Tibial artery (tissue), 4 donors: ENCODE results near the gene CD44.
A peak's percentile ranks its signal among the peaks of the same experiment; 100 is the strongest.

Source experiments
- DNase-seq, 2 donors: peaks; one replicate each; pipeline ENCODE4 v3.0.0-alpha.2; 2019
- H3K27ac ChIP-seq, 2 donors: fragments of 200-600 bp; sonication (generic) in 1 of 2; 1 replicate in 1 of 2; 2 replicates in 1 of 2; pipeline ENCODE4 v1.5.1; 2018 to 2019; ENCODE audit warnings: mild to moderate bottlenecking in 1 of 2
- H3K27me3 ChIP-seq, 2 donors: fragments of 200-600 bp; sonication (generic) in 1 of 2; one replicate each; pipeline versions ENCODE4 v1.5.1 to v1.6.0; 2016 to 2019
- H3K36me3 ChIP-seq, 3 donors: fragments of 200-600 bp; sonication (generic) in 2 of 3; one replicate each; pipeline ENCODE4 v1.5.1; 2016 to 2019; ENCODE audit warnings: mild to moderate bottlenecking in 2 of 3
- H3K4me1 ChIP-seq, 4 donors: fragments of 200-600 bp; sonication (generic) in 2 of 4; 1 replicate in 3 of 4; 2 replicates in 1 of 4; pipeline ENCODE4 v1.5.1; 2016 to 2019
- H3K4me3 ChIP-seq, 2 donors: fragments of 200-600 bp; sonication (generic) in 1 of 2; 1 replicate in 1 of 2; 2 replicates in 1 of 2; pipeline ENCODE4 v1.5.1; 2018 to 2019; ENCODE audit warnings: mild to moderate bottlenecking in 2 of 2
- H3K9me3 ChIP-seq, 3 donors: fragments of 200-600 bp; sonication (generic) in 1 of 3; one replicate each; pipeline ENCODE4 v1.5.1; 2016 to 2019
- intact Hi-C: fragments of 100-400 bp; cut with DNase I; formaldehyde crosslinking; loops from one replicate; pipeline ENCODE4 v1.15.0; 2023; ENCODE audit warnings: low total_unique reads
- TF ChIP-seq, protein P1 (sequence below), 2 experiments: fragments of 200-600 bp in 1 of 2; fragments of 450-650 bp in 1 of 2; IDR thresholded peaks; one replicate each; pipeline ENCODE4 v1.5.1; 2017 to 2019; ENCODE audit warnings: antibody characterized with exemption in 2 of 2, mild to moderate bottlenecking in 1 of 2, moderate library complexity in 1 of 2

CD44 gene

GRCh38 chr11:35260342-35260985 lies 121.5 kb downstream of the CD44 start:
- peak overlapping the region; percentile 7 to 11 for H3K4me3 ChIP-seq
- H3K27ac ChIP-seq = peak overlapping the region; percentile 36 to 56
- no peaks in the 10 kb centered on the region for H3K27me3 ChIP-seq
- H3K9me3 ChIP-seq = no peaks in the 10 kb centered on the region
- H3K4me1 ChIP-seq = peaks cover 0 to 31% (median 8%) of the 10 kb centered on the region in 4 donors
- intact Hi-C loops = loop anchor here (10.0 kb wide), 2 partner anchors 86 to 114 kb away; no protein-coding TSS in a partner anchor
- DNase-seq = no peak
- TF ChIP-seq, protein P1, sequence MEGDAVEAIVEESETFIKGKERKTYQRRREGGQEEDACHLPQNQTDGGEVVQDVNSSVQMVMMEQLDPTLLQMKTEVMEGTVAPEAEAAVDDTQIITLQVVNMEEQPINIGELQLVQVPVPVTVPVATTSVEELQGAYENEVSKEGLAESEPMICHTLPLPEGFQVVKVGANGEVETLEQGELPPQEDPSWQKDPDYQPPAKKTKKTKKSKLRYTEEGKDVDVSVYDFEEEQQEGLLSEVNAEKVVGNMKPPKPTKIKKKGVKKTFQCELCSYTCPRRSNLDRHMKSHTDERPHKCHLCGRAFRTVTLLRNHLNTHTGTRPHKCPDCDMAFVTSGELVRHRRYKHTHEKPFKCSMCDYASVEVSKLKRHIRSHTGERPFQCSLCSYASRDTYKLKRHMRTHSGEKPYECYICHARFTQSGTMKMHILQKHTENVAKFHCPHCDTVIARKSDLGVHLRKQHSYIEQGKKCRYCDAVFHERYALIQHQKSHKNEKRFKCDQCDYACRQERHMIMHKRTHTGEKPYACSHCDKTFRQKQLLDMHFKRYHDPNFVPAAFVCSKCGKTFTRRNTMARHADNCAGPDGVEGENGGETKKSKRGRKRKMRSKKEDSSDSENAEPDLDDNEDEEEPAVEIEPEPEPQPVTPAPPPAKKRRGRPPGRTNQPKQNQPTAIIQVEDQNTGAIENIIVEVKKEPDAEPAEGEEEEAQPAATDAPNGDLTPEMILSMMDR (IDR thresholded peaks at IDR 0.05) = no peak
- H3K36me3 ChIP-seq = no peaks in the 10 kb centered on the region

GRCh38 chr11:35261197-35261596 lies 122.2 kb downstream of the CD44 start:
- peaks cover 0 to 28% (median 8%) of the 10 kb centered on the region in 4 donors for H3K4me1 ChIP-seq
- H3K36me3 ChIP-seq = no peaks in the 10 kb centered on the region
- DNase-seq = no peak
- H3K27me3 ChIP-seq = no peaks in the 10 kb centered on the region
- peak overlapping the region; percentile 36 to 56 for H3K27ac ChIP-seq
- H3K4me3 ChIP-seq = no peak overlapping the region
- intact Hi-C loops = loop anchor here (10.0 kb wide), 2 partner anchors 86 to 114 kb away; no protein-coding TSS in a partner anchor
- no peaks in the 10 kb centered on the region for H3K9me3 ChIP-seq
- TF ChIP-seq, protein P1 (IDR thresholded peaks at IDR 0.05) = no peak

DNA sequence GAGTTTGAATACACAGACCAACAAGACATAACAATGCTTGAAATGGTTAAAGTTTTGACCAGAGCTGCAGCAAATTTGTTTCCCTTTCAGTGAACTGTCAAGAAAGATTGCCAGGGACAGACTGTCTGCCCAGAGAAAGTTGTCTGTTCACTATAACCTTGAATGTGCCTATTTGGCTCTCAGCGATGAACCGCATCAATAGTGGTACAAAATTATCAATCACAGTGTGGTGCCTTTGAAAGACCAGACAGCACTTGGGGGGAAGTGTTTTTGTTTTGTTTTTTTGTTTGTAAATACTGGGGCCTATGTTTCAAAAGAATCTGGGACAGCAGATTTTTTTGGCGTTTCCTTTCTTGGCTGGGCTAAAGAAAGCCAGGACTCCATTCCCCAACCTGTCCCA lies 123.1 kb downstream of the CD44 start:
- no peak for DNase-seq
- no peaks in the 10 kb centered on the region for H3K9me3 ChIP-seq
- H3K36me3 ChIP-seq = no peaks in the 10 kb centered on the region
- H3K4me3 ChIP-seq = no peak overlapping the region
- intact Hi-C loops = loop anchor here (10.0 kb wide), 2 partner anchors 87 to 113 kb away; no protein-coding TSS in a partner anchor
- no peaks in the 10 kb centered on the region for H3K27me3 ChIP-seq
- no peak overlapping the region for H3K27ac ChIP-seq
- TF ChIP-seq, protein P1 (IDR thresholded peaks at IDR 0.05) = no peak
- H3K4me1 ChIP-seq = peaks cover 0 to 20% (median 8%) of the 10 kb centered on the region in 4 donors

DNA sequence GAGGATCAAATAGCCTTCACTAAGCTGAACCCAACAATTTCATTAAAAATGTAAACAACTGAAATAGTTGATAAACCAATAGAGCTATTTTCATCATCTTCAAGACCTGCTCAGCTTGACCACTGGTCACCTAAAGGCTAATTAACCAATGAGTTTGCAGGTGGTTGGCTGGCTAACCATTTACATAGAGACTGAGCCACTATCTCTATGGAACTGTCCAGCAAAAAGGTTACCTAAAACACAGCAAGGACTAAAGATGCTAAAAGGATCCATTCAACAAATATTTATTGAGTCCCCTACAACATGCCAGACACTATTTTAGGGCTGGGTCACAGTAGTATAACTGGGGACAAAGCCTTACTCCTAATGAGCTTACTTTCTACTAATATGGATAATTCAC lies 123.8 kb downstream of the CD44 start:
- DNase-seq = no peak
- Histone ChIP-seq H3K27me3 (no peaks in the 10 kb centered on the region), H3K4me1 (peaks cover 0 to 20% (median 8%) of the 10 kb centered on the region in 4 donors), H3K9me3 (no peaks in the 10 kb centered on the region), H3K27ac (no peak overlapping the region), H3K4me3 (no peak overlapping the region), H3K36me3 (no peaks in the 10 kb centered on the region)
- intact Hi-C loops = loop anchor here (10.0 kb wide), 2 partner anchors 88 to 112 kb away; no protein-coding TSS in a partner anchor
- TF ChIP-seq, protein P1 (IDR thresholded peaks at IDR 0.05) = no peak

DNA sequence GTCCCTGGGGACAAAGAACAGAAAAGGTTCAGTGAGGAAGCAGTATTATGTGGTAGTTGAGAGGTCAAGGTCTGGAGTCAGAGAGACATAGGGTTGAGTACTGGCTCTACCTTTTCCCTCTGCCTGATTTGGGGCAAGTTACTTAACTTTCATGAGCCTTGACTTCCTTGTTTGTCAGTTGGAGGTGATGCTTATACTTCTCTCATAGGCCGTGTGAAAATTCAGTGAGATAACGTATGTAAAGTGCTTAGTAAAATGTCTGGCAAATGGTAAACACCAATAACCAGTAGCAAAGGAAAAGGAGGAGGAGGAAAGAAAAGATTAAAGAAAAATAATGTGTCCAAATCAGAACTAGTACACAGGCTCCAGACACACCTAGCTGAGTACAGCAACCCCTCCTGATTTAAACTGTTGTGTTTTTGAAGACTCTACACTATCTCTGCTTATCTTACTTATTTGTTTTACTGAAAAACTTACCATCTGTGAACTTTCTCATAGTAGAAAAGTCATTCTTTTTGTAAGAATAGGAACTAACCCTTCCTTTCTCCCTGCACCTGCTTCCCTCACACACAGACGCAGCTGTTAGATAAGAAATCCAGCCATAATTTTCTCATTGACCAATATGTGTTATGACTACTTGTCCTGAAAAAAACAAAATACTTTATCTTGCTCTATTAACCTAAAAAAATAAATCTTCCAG lies 126.9 kb downstream of the CD44 start:
- no peak for DNase-seq

More for the DNA sequence above, 126.9 kb downstream of the CD44 start:
- H3K36me3 ChIP-seq = no peaks in the 10 kb centered on the region
- H3K9me3 ChIP-seq = no peaks in the 10 kb centered on the region
- intact Hi-C loops = loop anchor here (10.0 kb wide), 2 partner anchors 91 to 109 kb away; no protein-coding TSS in a partner anchor
- no peak overlapping the region for H3K27ac ChIP-seq
- peaks cover 0 to 2% (median under 1%) of the 10 kb centered on the region in 4 donors for H3K4me1 ChIP-seq
- TF ChIP-seq, protein P1 (IDR thresholded peaks at IDR 0.05) = no peak
- H3K4me3 ChIP-seq = no peak overlapping the region
- H3K27me3 ChIP-seq = no peaks in the 10 kb centered on the region
